Psoas muscle (tissue), 8 donors: Measurements from ENCODE around the gene SIAH3. TPM values are rescaled to one million over a fixed set of nuclear protein-coding genes. Genes with fewer than 3 reads are reported as not detected.

Source experiments
- ATAC-seq, 4 donors: fragments of 200-7000 bp; cut with Tn5 transposase; one replicate each; pipeline ENCODE4 v1.9.1; 2020; ENCODE audit warnings: moderate library complexity in 3 of 4, mild to moderate bottlenecking in 2 of 4
- DNase-seq, 2 donors: peaks; one replicate each; pipeline ENCODE4 v3.0.0-alpha.2; 2020
- H3K27ac ChIP-seq: fragments of 200-600 bp; one replicate; pipeline ENCODE4 v1.8.0; 2022
- H3K27me3 ChIP-seq, 3 donors: fragments of 200-600 bp in 1 of 3; one replicate each; pipeline versions ENCODE4 v1.6.1 to v1.8.0; 2013 to 2022; ENCODE audit warnings: low read length in 2 of 3, mild to moderate bottlenecking in 2 of 3, moderate library complexity in 1 of 3; ENCODE audit not compliant: insufficient read depth in 3 of 3
- H3K36me3 ChIP-seq, 2 donors: fragments of 200-600 bp in 1 of 2; one replicate each; pipeline versions ENCODE4 v1.6.1 to v1.8.0; 2013 to 2022; ENCODE audit warnings: low read depth in 1 of 2, mild to moderate bottlenecking in 1 of 2, moderate library complexity in 1 of 2; ENCODE audit not compliant: insufficient read depth in 1 of 2
- H3K4me1 ChIP-seq: fragments of 200-600 bp; one replicate; pipeline ENCODE4 v1.8.0; 2022
- H3K4me3 ChIP-seq: fragments of 200-600 bp; one replicate; pipeline ENCODE4 v1.8.0; 2022; ENCODE audit warnings: mild to moderate bottlenecking
- H3K9me3 ChIP-seq: fragments of 200-600 bp; one replicate; pipeline ENCODE4 v1.8.0; 2022
- WGBS, 3 donors: extraction: QIAGEN DNeasy Blood & Tissue Kit; methylation state at CpG; one replicate each; pipeline versions ENCODE4 v1.1.6 to v1.1.7; 2013; 5-methylcytosine and 5-hydroxymethylcytosine counted together
- intact Hi-C, 2 donors: fragments of 100-400 bp; cut with DNase I; formaldehyde crosslinking; loops; one replicate each; pipeline versions ENCODE4 v1.11.0 to v1.14.2; 2022
- polyA plus RNA-seq, 3 donors: library from polyadenylated mRNA; stranded (reverse); fragments of 200-250 nt; gene quantifications; one replicate each; pipeline ENCODE4 v1.2.3, GENCODE V29; 2013
- total RNA-seq, 4 donors: library from RNA; stranded (reverse); fragmentation: NEBNext Ultra II Directional in 2 of 4; extraction: Animal tissue kit (Norgen Biotek cat#: 25700) in 2 of 4; gene quantifications; one replicate each; pipeline versions ENCODE4 v1.2.1 to v1.2.4, GENCODE V29; 2021 to 2023
- TF ChIP-seq, protein P1 (sequence below): fragments of 200-600 bp; IDR thresholded peaks from one replicate; pipeline ENCODE4 v1.8.0; 2022; ENCODE audit warnings: antibody characterized with exemption
- donor health status: healthy with polysubstance abuse.
- donor health status: DM: no; HTN: no; CAD: no; lungs with moderate emphysema.
- donor health status: Bipolar disorder and iron deficiency.
- donor health status: healthy.
- donor health status: DM: yes; HTN: yes; CAD: no.
- donor health status: DM: no; HTN: no; CAD: no.
- donor health status: DM: no; HTN: no; CAD: no.
- donor health status: DM: yes; HTN: yes; CAD: no.

The SIAH3 gene
- total and polyA plus RNA-seq, 7 donors, result 0.02 to 0.03 (median 0.02) TPM; not detected in 4

- 96 to 100% (median 96%) methylated on average over 4 of the region's 4 CpGs for WGBS, 3 donors
- Histone ChIP-seq H3K27me3 (no peaks in the 10 kb centered on the region), H3K36me3 (no peaks in the 10 kb centered on the region), H3K27ac (no peak overlapping the region), H3K4me3 (no peak overlapping the region), H3K4me1 (peaks cover 16% of the 10 kb centered on the region), H3K9me3 (no peaks in the 10 kb centered on the region)
- DNase-seq (no peak), ATAC-seq (no peak)
- intact Hi-C loops, result loop anchor here in 1 of 2 donors (5.0 kb wide), 1 partner anchor 45 kb away; no protein-coding TSS in a partner anchor
- TF ChIP-seq, protein P1, sequence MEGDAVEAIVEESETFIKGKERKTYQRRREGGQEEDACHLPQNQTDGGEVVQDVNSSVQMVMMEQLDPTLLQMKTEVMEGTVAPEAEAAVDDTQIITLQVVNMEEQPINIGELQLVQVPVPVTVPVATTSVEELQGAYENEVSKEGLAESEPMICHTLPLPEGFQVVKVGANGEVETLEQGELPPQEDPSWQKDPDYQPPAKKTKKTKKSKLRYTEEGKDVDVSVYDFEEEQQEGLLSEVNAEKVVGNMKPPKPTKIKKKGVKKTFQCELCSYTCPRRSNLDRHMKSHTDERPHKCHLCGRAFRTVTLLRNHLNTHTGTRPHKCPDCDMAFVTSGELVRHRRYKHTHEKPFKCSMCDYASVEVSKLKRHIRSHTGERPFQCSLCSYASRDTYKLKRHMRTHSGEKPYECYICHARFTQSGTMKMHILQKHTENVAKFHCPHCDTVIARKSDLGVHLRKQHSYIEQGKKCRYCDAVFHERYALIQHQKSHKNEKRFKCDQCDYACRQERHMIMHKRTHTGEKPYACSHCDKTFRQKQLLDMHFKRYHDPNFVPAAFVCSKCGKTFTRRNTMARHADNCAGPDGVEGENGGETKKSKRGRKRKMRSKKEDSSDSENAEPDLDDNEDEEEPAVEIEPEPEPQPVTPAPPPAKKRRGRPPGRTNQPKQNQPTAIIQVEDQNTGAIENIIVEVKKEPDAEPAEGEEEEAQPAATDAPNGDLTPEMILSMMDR, result no peak
Observed at GRCh38 chr13:45831851-45832250, 19.7 kb downstream of the SIAH3 start.

- TF ChIP-seq, protein P1, result no peak
- intact Hi-C loops, result loop anchor here in 1 of 2 donors (5.0 kb wide), 1 partner anchor 47 kb away; no protein-coding TSS in a partner anchor
Observed at GRCh38 chr13:45830121-45830520, 21.4 kb downstream of the SIAH3 start.

DNA sequence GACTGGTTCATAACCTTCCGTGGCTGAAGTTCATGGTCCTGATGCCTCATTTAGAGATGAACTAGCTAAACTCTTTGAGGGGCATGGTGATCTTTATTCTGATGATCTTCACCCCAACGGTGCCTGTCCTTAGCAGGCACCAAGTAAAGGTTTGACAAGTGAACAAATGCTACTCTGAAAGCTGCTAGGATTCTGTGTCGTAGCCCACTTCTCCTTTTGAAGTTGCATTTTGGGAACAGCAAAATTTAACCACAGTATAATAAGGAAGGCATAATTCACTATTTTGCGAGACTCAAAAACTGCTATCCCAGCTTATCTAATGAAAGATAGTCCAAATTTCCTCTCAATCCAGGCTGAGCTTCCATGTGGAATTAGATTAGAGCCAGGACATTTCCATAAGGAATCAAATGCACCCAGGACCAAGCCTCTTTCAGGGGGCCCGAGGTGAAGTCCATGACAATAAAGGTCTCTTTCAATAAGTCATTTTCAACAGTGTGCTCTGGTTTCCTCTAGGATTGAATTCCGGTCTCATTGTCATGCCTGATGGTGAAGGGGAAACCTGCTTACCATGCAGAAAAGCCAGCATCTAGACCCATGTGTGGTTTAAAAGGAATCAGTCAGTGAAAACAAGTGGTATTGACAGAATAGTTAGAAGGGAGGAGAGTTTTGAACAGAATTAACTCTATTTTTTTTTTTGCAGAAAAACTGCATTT is 23.1 kb downstream of the SIAH3 start:
- DNase-seq (no peak), ATAC-seq (no peak)
- H3K9me3 ChIP-seq, result no peaks in the 10 kb centered on the region
- intact Hi-C loops, result no loop called here
- no peak overlapping the region for H3K4me3 ChIP-seq
- H3K4me1 ChIP-seq, result peaks cover 4% of the 10 kb centered on the region
- H3K27ac ChIP-seq, result no peak overlapping the region
- no peaks in the 10 kb centered on the region for H3K36me3 ChIP-seq
- no peaks in the 10 kb centered on the region for H3K27me3 ChIP-seq
- WGBS, 3 donors, result 76 to 84% (median 84%) methylated on average over 6 of the region's 6 CpGs
- TF ChIP-seq, protein P1, result no peak

More at GRCh38 chr13:45830121-45830520, 21.4 kb downstream of the SIAH3 start:
- Histone ChIP-seq H3K4me3 (no peak overlapping the region), H3K9me3 (no peaks in the 10 kb centered on the region), H3K27me3 (no peaks in the 10 kb centered on the region), H3K27ac (no peak overlapping the region), H3K4me1 (peaks cover 16% of the 10 kb centered on the region), H3K36me3 (no peaks in the 10 kb centered on the region)
- DNase-seq (no peak), ATAC-seq (no peak)
- WGBS, 3 donors, result 95 to 97% (median 96%) methylated on average over 5 of the region's 5 CpGs

GRCh38 chr13:45827318-45827717 is 24.2 kb downstream of the SIAH3 start:
- TF ChIP-seq, protein P1, result no peak
- Histone ChIP-seq H3K9me3 (no peaks in the 10 kb centered on the region), H3K27ac (no peak overlapping the region), H3K4me1 (peaks cover 4% of the 10 kb centered on the region), H3K4me3 (no peak overlapping the region), H3K27me3 (no peaks in the 10 kb centered on the region), H3K36me3 (no peaks in the 10 kb centered on the region)
- intact Hi-C loops, result no loop called here
- DNase-seq (no peak), ATAC-seq (no peak)

DNA sequence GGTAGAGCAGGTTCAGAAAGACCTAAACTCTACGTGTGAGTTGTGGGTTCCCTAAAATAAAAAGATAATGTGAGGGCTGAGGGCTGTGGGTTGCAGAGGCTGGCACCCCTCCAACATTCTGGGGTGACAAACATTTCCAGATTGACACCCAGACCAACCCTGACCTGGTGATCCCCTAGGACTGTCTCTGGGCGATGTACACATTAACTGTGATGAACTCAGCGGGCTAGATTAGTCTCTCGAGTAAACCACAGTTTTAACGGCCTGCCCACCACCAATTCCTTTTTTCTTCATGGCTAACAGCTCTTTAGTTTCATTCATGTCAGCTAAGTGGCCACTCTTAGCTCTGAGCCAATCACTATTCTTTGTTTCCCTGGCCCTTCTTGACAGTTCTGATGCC is 24.8 kb downstream of the SIAH3 start:
- WGBS, 3 donors, result 75 to 85% (median 84%) methylated on average over 5 of the region's 5 CpGs
- H3K4me1 ChIP-seq, result peaks cover 4% of the 10 kb centered on the region
- TF ChIP-seq, protein P1, result no peak

More for the DNA sequence above, 24.8 kb downstream of the SIAH3 start:
- ATAC-seq (no peak), DNase-seq (no peak)
- intact Hi-C loops, result no loop called here
- no peaks in the 10 kb centered on the region for H3K27me3 ChIP-seq
- H3K27ac ChIP-seq, result no peak overlapping the region
- no peak overlapping the region for H3K4me3 ChIP-seq
- no peaks in the 10 kb centered on the region for H3K36me3 ChIP-seq
- H3K9me3 ChIP-seq, result no peaks in the 10 kb centered on the region
